K562 treated with DMSO at 1 percent for 12 hours (cell line): Measurements from ENCODE around the gene SSR2. TPM values are rescaled to one million over a fixed set of nuclear protein-coding genes. Genes with fewer than 3 reads are reported as not detected.

Experiments used
- total RNA-seq: library from RNA; unstranded; fragments of 300-600 nt; gene quantifications from 2 replicates; pipeline ENCODE4 v1.2.3, GENCODE V29; 2022; ENCODE audit not compliant: insufficient read depth

Gene SSR2
- total RNA-seq, result 370 and 380 TPM in 2 replicates

DNA sequence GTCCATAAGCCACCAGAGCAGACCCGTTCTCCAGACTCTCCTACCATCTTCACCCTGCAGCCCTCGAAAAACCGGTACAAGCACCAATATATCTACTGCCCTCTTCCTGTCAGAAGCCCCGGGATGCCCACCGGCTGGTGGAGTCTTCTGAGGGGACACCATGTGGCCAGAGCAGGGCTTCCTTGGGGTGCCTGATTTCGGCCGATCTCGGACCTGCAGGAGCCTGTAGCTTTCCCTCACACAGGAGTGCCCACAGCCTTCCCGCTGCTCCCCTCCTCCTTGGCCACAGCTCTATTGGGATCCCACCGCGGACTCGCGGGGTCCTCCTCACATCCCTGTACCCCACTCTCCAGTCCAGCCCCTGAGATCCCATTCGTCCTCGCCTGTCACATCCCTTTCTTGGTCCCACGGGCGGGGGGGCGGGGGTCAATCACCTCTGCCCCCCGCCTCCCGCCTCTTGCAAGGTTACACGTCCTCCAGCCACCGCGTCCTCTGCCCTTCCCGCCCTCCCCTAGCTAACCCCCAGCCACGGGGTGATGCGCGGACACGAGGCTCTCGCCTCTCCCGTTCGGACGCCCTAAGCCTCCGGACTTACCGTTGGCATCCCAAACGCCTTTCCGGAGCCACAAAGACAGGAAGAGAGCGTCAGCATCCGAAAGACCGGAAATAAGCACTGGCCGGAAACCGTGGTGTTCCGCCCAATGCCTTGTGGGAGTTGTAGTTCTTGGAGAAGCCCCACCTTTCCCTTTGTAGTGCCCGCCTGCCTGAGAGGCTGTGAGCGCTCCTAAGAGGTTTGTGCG is at the start of gene SSR2:
SSR2 (minus strand) TSS at position 659 of the 800 bp plus-strand sequence. CDS start 784 bp downstream, outside the sequence.

GRCh38 chr1:156060937-156061636 is 40.3 kb upstream of the SSR2 start, which contains the start of gene RAB25:
RAB25 (plus strand) TSS chr1:156061160; CDS start chr1:156061401, 241 bp downstream.

DNA sequence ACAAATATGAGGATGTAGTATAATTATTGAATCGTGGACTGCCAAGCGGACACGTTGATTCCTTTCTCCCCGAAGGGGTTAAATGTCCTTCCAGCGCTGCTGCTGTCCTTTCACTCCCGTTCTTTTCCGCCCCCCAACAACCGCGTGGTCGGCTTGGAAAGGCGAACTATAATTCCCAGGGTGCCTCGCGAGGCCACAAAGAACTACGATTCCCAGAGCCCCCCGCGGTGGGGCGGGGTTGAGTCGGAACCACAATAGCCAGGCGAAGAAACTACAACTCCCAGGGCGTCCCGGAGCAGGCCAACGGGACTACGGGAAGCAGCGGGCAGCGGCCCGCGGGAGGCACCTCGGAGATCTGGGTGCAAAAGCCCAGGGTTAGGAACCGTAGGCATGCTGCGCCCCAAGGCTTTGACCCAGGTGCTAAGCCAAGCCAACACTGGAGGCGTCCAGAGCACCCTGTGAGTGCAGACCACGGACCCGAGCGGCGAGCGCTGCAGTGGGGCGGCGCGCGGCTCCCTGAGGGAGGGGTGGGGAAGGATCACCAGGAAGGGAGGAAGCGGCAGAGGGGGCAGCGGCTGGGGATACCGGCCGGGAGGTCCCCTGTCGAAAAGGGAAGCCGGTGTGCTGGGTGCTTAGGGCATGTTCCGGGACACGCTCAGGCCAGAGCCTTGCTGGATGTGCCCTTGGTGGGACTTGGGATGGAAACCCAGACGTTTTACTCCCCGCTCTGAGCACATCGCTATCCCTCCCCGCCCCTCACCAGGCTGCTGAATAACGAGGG is 33.9 kb upstream of the SSR2 start, which contains the start of gene LAMTOR2:
LAMTOR2 (plus strand) TSS at position 283 of the 781 bp plus-strand sequence; CDS start at position 391, 108 bp downstream.

GRCh38 chr1:156053768-156054499 is 33.2 kb upstream of the SSR2 start, which contains the start of gene UBQLN4:
UBQLN4 (minus strand) TSS chr1:156053798; CDS start chr1:156053701, 97 bp downstream.

GRCh38 chr1:155978325-155978972 is 42.3 kb downstream of the SSR2 start, which contains the start of gene ARHGEF2:
ARHGEF2 (minus strand) TSS chr1:155978547; CDS start chr1:155978427, 120 bp downstream.

Other genes with a start within 250 kb of the SSR2 start
- gene GON4L, start 163.7 kb downstream of the SSR2 start, total RNA-seq, result 7.9 and 24.9 TPM in 2 replicates
- 0.19 and 0.68 TPM in 2 replicates for gene SYT11, start 161.4 kb downstream of the SSR2 start, total RNA-seq
- 32.2 and 44.4 TPM in 2 replicates for gene RIT1, start 109.6 kb downstream of the SSR2 start, total RNA-seq
- 18.5 and 52.6 TPM in 2 replicates for gene KHDC4, start 86.5 kb downstream of the SSR2 start, total RNA-seq
- not detected in 2 replicates for gene RXFP4, start 79.3 kb downstream of the SSR2 start, total RNA-seq
- 116 and 179 TPM in 2 replicates for gene ARHGEF2, start 42.4 kb downstream of the SSR2 start, total RNA-seq
- gene UBQLN4, start 32.8 kb upstream of the SSR2 start, total RNA-seq, result 23.4 and 46.6 TPM in 2 replicates
- gene LAMTOR2, start 33.8 kb upstream of the SSR2 start, total RNA-seq, result 90.5 and 94.8 TPM in 2 replicates
- not detected in 2 replicates for gene RAB25, start 40.2 kb upstream of the SSR2 start, total RNA-seq
- 0.96 and 5.5 TPM in 2 replicates for gene MEX3A, start 61.5 kb upstream of the SSR2 start, total RNA-seq
- gene LMNA, start 93.8 kb upstream of the SSR2 start, total RNA-seq, result 239 and 270 TPM in 2 replicates
- 1.6 TPM in 1 of 2 replicates, not detected in the other for gene SEMA4A, start 132.6 kb upstream of the SSR2 start, total RNA-seq
- 9.3 and 18.5 TPM in 2 replicates for gene SLC25A44, start 173.2 kb upstream of the SSR2 start, total RNA-seq
- 96.6 and 113 TPM in 2 replicates for gene PMF1, start 192.1 kb upstream of the SSR2 start, total RNA-seq
- gene BGLAP, start 221.2 kb upstream of the SSR2 start, total RNA-seq, result not detected in 2 replicates
- gene PAQR6, start 227.1 kb upstream of the SSR2 start, total RNA-seq, result 4.1 and 4.5 TPM in 2 replicates